ENCODE measurements around the gene FOXA3. TPM values are rescaled to one million over a fixed set of nuclear protein-coding genes. Genes with fewer than 3 reads are reported as not detected.

FOXA3 gene
- total RNA-seq, 4 donors from 2014 or later = 1.9 to 24.4 (median 9.2) TPM

GRCh38 chr19:45905011-45905410, 40.9 kb downstream of the FOXA3 start:
- no peaks in the 10 kb centered on the region for H3K9me3 ChIP-seq
- TF ChIP-seq EP300 (IDR thresholded peaks at IDR 0.05; ENCODE audit: low read depth) (no peak), CTCF (IDR thresholded peaks at IDR 0.05) (no peak), POLR2A (IDR thresholded peaks at IDR 0.05) (no peak), POLR2AphosphoS5 (IDR thresholded peaks at IDR 0.05) (no peak)
- 82 to 100% methylated on average over 3 to 10 of the region's 10 CpGs for WGBS, 2 donors (ENCODE audit: low coverage in 1 of 2)
- peaks cover 13 to 28% (median 22%) of the 10 kb centered on the region in 4 donors for H3K4me1 ChIP-seq
- no peak overlapping the region for H3K27ac ChIP-seq
- no peaks in the 10 kb centered on the region for H3K27me3 ChIP-seq
- no peaks in the 10 kb centered on the region for H3K36me3 ChIP-seq
- no peak overlapping the region for H3K4me3 ChIP-seq
- intact Hi-C loops (cut with DNase I; ENCODE audit: low total_unique reads) = no loop called here
- in situ Hi-C loops (cut with MboI; ENCODE audit: low pct_ligation_motif_present in 1 of 4, low pct_unique_long_range_greater_than_20kb in 1 of 4, low sequenced_read_pairs in 3 of 4) = no loop called here
- no peak for DNase-seq

- Histone ChIP-seq H3K4me1 (peaks cover 6 to 16% (median 14%) of the 10 kb centered on the region in 4 donors), H3K27me3 (no peaks in the 10 kb centered on the region), H3K36me3 (no peaks in the 10 kb centered on the region), H3K4me3 (no peak overlapping the region), H3K27ac (no peak overlapping the region), H3K9me3 (no peaks in the 10 kb centered on the region)
- intact Hi-C loops (cut with DNase I; ENCODE audit: low total_unique reads) = no loop called here
- no peak for TF ChIP-seq POLR2A (IDR thresholded peaks at IDR 0.05)
- TF ChIP-seq EP300 (IDR thresholded peaks at IDR 0.05; ENCODE audit: low read depth) = no peak
- TF ChIP-seq POLR2AphosphoS5 (IDR thresholded peaks at IDR 0.05) = no peak
- TF ChIP-seq CTCF (IDR thresholded peaks at IDR 0.05) = no peak
- 83 to 90% methylated on average over 2 to 3 of the region's 3 CpGs for WGBS, 2 donors (ENCODE audit: low coverage in 1 of 2)
- in situ Hi-C loops (cut with MboI; ENCODE audit: low pct_ligation_motif_present in 1 of 4, low pct_unique_long_range_greater_than_20kb in 1 of 4, low sequenced_read_pairs in 3 of 4) = no loop called here
- no peak for DNase-seq
Measured at GRCh38 chr19:45906221-45906620, 42.1 kb downstream of the FOXA3 start.

- Histone ChIP-seq H3K36me3 (no peaks in the 10 kb centered on the region), H3K9me3 (no peaks in the 10 kb centered on the region), H3K27me3 (peaks cover 8% of the 10 kb centered on the region), H3K4me1 (no peaks in the 10 kb centered on the region), H3K27ac (no peak overlapping the region), H3K4me3 (no peak overlapping the region)
- no peak for DNase-seq
- 78 to 87% methylated on average over 2 to 5 of the region's 5 CpGs for WGBS, 2 donors (ENCODE audit: low coverage in 1 of 2)
- in situ Hi-C loops (cut with MboI; ENCODE audit: low pct_ligation_motif_present in 1 of 4, low pct_unique_long_range_greater_than_20kb in 1 of 4, low sequenced_read_pairs in 3 of 4) = no loop called here
- TF ChIP-seq POLR2AphosphoS5 (IDR thresholded peaks at IDR 0.05) (no peak), POLR2A (IDR thresholded peaks at IDR 0.05) (no peak), EP300 (IDR thresholded peaks at IDR 0.05; ENCODE audit: low read depth) (no peak), CTCF (IDR thresholded peaks at IDR 0.05) (no peak)
- intact Hi-C loops (cut with DNase I; ENCODE audit: low total_unique reads) = no loop called here
Measured at GRCh38 chr19:45908956-45909355, 44.8 kb downstream of the FOXA3 start.

- H3K27ac ChIP-seq = no peak overlapping the region
- no peak for DNase-seq
- in situ Hi-C loops (cut with MboI; ENCODE audit: low pct_ligation_motif_present in 1 of 4, low pct_unique_long_range_greater_than_20kb in 1 of 4, low sequenced_read_pairs in 3 of 4) (no loop called here), intact Hi-C loops (cut with DNase I; ENCODE audit: low total_unique reads) (no loop called here)
- no peaks in the 10 kb centered on the region for H3K9me3 ChIP-seq
- no peaks in the 10 kb centered on the region for H3K4me1 ChIP-seq
- no peaks in the 10 kb centered on the region for H3K36me3 ChIP-seq
- TF ChIP-seq CTCF (IDR thresholded peaks at IDR 0.05) = no peak
- no peak for TF ChIP-seq POLR2A (IDR thresholded peaks at IDR 0.05)
- no peak for TF ChIP-seq EP300 (IDR thresholded peaks at IDR 0.05; ENCODE audit: low read depth)
- H3K4me3 ChIP-seq = no peak overlapping the region
- H3K27me3 ChIP-seq = peaks cover 21% of the 10 kb centered on the region
- 61 to 80% methylated on average over 1 to 8 of the region's 8 CpGs for WGBS, 2 donors (ENCODE audit: low coverage in 1 of 2)
Measured at GRCh38 chr19:45911291-45911690, 47.2 kb downstream of the FOXA3 start.
